ENCODE data around the gene SLC22A31. TPM values are rescaled to one million over a fixed set of nuclear protein-coding genes. Genes with fewer than 3 reads are reported as not detected.
"Not testable (repeated sequence)": the region's sequence is repeated elsewhere in the genome, so short reads cannot be mapped to it uniquely, and the experiment has no call there.

The SLC22A31 gene
- total RNA-seq, 1 donor from 2014 or later = not detected

DNA sequence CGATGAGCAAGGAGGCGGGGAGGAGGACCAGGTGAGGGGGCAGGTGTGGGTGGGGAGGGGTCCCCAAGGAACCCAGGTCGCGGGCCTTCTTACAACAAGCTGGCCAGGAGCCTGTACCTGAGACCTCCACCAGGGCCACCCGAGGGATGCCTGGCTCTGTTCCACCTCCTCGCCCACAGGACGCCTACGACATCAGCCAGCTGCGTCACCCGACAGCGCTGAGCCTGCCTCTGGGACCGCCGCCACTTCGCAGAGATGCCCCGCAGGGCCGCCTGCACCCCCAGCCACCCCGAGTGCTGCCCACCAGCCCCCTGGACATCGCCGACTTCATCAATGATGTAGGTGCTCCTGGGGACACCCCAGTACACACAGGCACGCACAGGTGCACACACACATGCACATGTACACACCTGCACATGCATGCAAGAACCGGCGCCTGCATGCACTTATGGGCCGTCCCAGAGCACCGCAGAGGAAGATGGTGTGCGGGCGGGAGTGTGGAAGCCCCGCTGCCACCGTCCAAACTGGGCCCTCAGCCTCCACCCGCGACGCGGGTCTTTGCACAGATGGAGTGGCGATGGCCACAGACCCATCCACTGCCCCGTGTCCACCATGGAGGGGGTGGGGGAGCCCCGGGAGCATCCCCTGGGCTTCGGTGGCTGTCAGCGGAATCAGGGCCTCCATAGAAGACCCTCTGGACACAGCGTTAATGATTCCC, 6.6 kb downstream of the SLC22A31 start:
- Histone ChIP-seq H3K4me3 (no peak overlapping the region), H3K9me3 (no peaks in the 10 kb centered on the region), H3K27ac (no peak overlapping the region), H3K36me3 (no peaks in the 10 kb centered on the region), H3K4me1 (peaks cover 0 to 5% of the 10 kb centered on the region in 2 donors), H3K27me3 (no peaks in the 10 kb centered on the region)
- DNase-seq (ENCODE audit: low spot score in 2 of 2) = peak in 1 of 2 donors; percentile 57
- TF ChIP-seq, protein P1, sequence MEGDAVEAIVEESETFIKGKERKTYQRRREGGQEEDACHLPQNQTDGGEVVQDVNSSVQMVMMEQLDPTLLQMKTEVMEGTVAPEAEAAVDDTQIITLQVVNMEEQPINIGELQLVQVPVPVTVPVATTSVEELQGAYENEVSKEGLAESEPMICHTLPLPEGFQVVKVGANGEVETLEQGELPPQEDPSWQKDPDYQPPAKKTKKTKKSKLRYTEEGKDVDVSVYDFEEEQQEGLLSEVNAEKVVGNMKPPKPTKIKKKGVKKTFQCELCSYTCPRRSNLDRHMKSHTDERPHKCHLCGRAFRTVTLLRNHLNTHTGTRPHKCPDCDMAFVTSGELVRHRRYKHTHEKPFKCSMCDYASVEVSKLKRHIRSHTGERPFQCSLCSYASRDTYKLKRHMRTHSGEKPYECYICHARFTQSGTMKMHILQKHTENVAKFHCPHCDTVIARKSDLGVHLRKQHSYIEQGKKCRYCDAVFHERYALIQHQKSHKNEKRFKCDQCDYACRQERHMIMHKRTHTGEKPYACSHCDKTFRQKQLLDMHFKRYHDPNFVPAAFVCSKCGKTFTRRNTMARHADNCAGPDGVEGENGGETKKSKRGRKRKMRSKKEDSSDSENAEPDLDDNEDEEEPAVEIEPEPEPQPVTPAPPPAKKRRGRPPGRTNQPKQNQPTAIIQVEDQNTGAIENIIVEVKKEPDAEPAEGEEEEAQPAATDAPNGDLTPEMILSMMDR (IDR thresholded peaks at IDR 0.05) = no peak
- intact Hi-C loops (cut with DNase I) = no loop called here

DNA sequence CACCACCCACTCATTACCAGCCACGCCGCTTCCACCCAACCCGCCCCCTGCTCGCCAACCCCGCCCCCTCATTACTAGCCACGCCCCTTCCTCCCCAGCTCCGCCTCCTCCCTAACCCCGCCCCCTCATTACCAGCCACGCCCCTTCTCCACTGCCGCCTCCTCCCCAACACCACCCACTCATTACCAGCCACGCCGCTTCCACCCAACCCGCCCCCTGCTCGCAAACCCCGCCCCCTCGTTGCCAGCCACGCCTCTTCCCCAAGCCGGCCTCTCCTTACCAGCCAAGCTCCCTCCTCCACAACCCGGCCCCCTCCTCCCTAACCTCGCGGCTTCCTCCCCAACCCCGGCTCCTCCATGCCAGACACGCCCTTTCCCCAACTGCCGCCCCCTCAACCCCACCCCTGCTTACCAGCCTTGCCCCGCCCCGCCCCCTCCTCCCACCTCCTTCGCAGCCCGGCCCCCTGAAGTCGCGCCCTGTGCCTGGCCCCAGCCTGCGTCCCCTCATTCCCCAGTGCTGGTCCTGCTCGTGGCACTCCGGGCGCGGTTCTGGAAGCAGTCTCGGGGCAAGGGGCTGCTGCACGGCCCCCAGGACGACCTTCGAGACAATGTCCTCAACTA, 7.3 kb downstream of the SLC22A31 start:
- H3K9me3 ChIP-seq = no peaks in the 10 kb centered on the region
- H3K4me1 ChIP-seq = peaks cover 0 to 5% of the 10 kb centered on the region in 2 donors
- no peak overlapping the region for H3K4me3 ChIP-seq
- no peaks in the 10 kb centered on the region for H3K27me3 ChIP-seq
- no peaks in the 10 kb centered on the region for H3K36me3 ChIP-seq
- peak in 1 of 2 donors; percentile 66 for DNase-seq (ENCODE audit: low spot score in 2 of 2)
- H3K27ac ChIP-seq = no peak overlapping the region
- intact Hi-C loops (cut with DNase I) = no loop called here
- TF ChIP-seq, protein P1 (IDR thresholded peaks at IDR 0.05) = no peak

GRCh38 chr16:89192186-89192955, 8.0 kb downstream of the SLC22A31 start:
- intact Hi-C loops (cut with DNase I); H3K27me3 ChIP-seq; H3K4me1 ChIP-seq; H3K27ac ChIP-seq; H3K9me3 ChIP-seq; H3K36me3 ChIP-seq: not testable (repeated sequence)
- peak overlapping the region; percentile 52 to 59 for H3K4me3 ChIP-seq
- peak in 1 of 2 donors; percentile 70 for DNase-seq (ENCODE audit: low spot score in 2 of 2)

- H3K9me3 ChIP-seq = no peaks in the 10 kb centered on the region
- no peak overlapping the region for H3K27ac ChIP-seq
- H3K4me3 ChIP-seq = peak overlapping the region; percentile 52 to 59
- H3K4me1 ChIP-seq = peaks cover 0 to 5% of the 10 kb centered on the region in 2 donors
- H3K27me3 ChIP-seq = no peaks in the 10 kb centered on the region
- TF ChIP-seq, protein P1 (IDR thresholded peaks at IDR 0.05) = no peak
- intact Hi-C loops (cut with DNase I) = no loop called here
- no peaks in the 10 kb centered on the region for H3K36me3 ChIP-seq
- DNase-seq (ENCODE audit: low spot score in 2 of 2) = no peak
Measured at GRCh38 chr16:89191901-89192185, 8.5 kb downstream of the SLC22A31 start.

- Histone ChIP-seq H3K36me3 (no peaks in the 10 kb centered on the region), H3K9me3 (no peaks in the 10 kb centered on the region), H3K4me1 (peaks cover 0 to 5% of the 10 kb centered on the region in 2 donors), H3K27me3 (no peaks in the 10 kb centered on the region), H3K4me3 (peak overlapping the region in 1 of 2 donors; percentile 59), H3K27ac (no peak overlapping the region)
- intact Hi-C loops (cut with DNase I) = no loop called here
- peak in 1 of 2 donors; percentile 53 for DNase-seq (ENCODE audit: low spot score in 2 of 2)
- TF ChIP-seq, protein P1 (IDR thresholded peaks at IDR 0.05) = no peak
Measured at GRCh38 chr16:89191033-89191900, 9.1 kb downstream of the SLC22A31 start.
